HepG2 (cell line): Measurements from ENCODE around the gene QSOX1. TPM values are rescaled to one million over a fixed set of nuclear protein-coding genes. Genes with fewer than 3 reads are reported as not detected.

Experiments
- HCFC1 ChIP-seq: fragments of 150-350 bp; IDR thresholded peaks from 2 replicates; pipeline ENCODE4 v1.6.1; 2014; ENCODE audit warnings: low read depth, low read length
- KDM6A ChIP-seq: IDR thresholded peaks from 2 replicates; pipeline ENCODE4 v1.6.1; 2016; ENCODE audit warnings: low read depth
- KLF6 ChIP-seq: IDR thresholded peaks from 2 replicates; pipeline ENCODE4 v1.8.0; 2016; ENCODE audit warnings: missing biosample characterization, missing genetic modification reagents
- MAX ChIP-seq: IDR thresholded peaks from 2 replicates; pipeline ENCODE4 v1.6.1; 2012; ENCODE audit warnings: inconsistent platforms
- NFKBIZ ChIP-seq: IDR thresholded peaks from 2 replicates; pipeline ENCODE4 v1.6.1; 2018; ENCODE audit warnings: missing genetic modification reagents, missing compliant biosample characterization
- PAX8 ChIP-seq: sonication (generic); formaldehyde crosslinking; IDR thresholded peaks from 2 replicates; pipeline ENCODE4 v1.8.0; 2022; ENCODE audit warnings: mild to moderate bottlenecking, missing genetic modification reagents, borderline replicate concordance
- RCOR2 ChIP-seq: IDR thresholded peaks from 2 replicates; pipeline ENCODE4 v1.6.1; 2016; ENCODE audit warnings: missing biosample characterization, missing genetic modification reagents
- RFXAP ChIP-seq: sonication (generic); formaldehyde crosslinking; IDR thresholded peaks from 2 replicates; pipeline ENCODE4 v1.4.0; 2020; ENCODE audit warnings: missing genetic modification reagents, borderline replicate concordance
- SALL1 ChIP-seq: sonication (generic); formaldehyde crosslinking; IDR thresholded peaks from 2 replicates; pipeline ENCODE4 v1.8.0; 2022; ENCODE audit warnings: mild to moderate bottlenecking, missing genetic modification reagents
- SKIL ChIP-seq: sonication (generic); formaldehyde crosslinking; IDR thresholded peaks from 2 replicates; pipeline ENCODE4 v1.8.0; 2022; ENCODE audit warnings: missing genetic modification reagents, mild to moderate bottlenecking, moderate library complexity, borderline replicate concordance
- SP2 ChIP-seq: sonication (generic); formaldehyde crosslinking; IDR thresholded peaks from 2 replicates; pipeline ENCODE4 v1.5.1; 2020; ENCODE audit warnings: mild to moderate bottlenecking, missing genetic modification reagents
- SRSF4 ChIP-seq: fragments of 200-400 bp; formaldehyde crosslinking; IDR thresholded peaks from one replicate; pipeline ENCODE4 v1.6.1; 2018; ENCODE audit warnings: mild to moderate bottlenecking, low read depth, low read length, moderate library complexity; ENCODE audit not compliant: poor library complexity, severe bottlenecking
- SRSF9 ChIP-seq: fragments of 200-400 bp; formaldehyde crosslinking; IDR thresholded peaks from 2 replicates; pipeline ENCODE4 v1.6.1; 2018; ENCODE audit warnings: borderline replicate concordance, mild to moderate bottlenecking, low read depth, low read length; ENCODE audit not compliant: insufficient read depth, poor library complexity, severe bottlenecking
- SSRP1 ChIP-seq: IDR thresholded peaks from 2 replicates; pipeline ENCODE4 v1.6.1; 2016; ENCODE audit warnings: control low read depth
- THAP11 ChIP-seq: IDR thresholded peaks from 2 replicates; pipeline ENCODE4 v1.6.1; 2016; ENCODE audit warnings: missing biosample characterization, missing genetic modification reagents
- YEATS4 ChIP-seq: sonication (generic); formaldehyde crosslinking; IDR thresholded peaks from 2 replicates; pipeline ENCODE4 v1.4.0; 2020; ENCODE audit warnings: missing genetic modification reagents, borderline replicate concordance
- ZNF343 ChIP-seq: sonication (generic); formaldehyde crosslinking; IDR thresholded peaks from 2 replicates; pipeline ENCODE4 v1.4.0; 2020; ENCODE audit warnings: mild to moderate bottlenecking, missing genetic modification reagents
- ZNF362 ChIP-seq: sonication (generic); formaldehyde crosslinking; IDR thresholded peaks from 2 replicates; pipeline ENCODE4 v1.4.0; 2020; ENCODE audit warnings: missing genetic modification reagents, mild to moderate bottlenecking, borderline replicate concordance
- ZNF75D ChIP-seq: sonication (generic); formaldehyde crosslinking; IDR thresholded peaks from 2 replicates; pipeline ENCODE4 v1.8.1; 2023; ENCODE audit warnings: missing genetic modification reagents, mild to moderate bottlenecking, borderline replicate concordance
- ZXDC ChIP-seq: sonication (generic); formaldehyde crosslinking; IDR thresholded peaks from 2 replicates; pipeline ENCODE4 v1.5.0; 2020; ENCODE audit warnings: mild to moderate bottlenecking, missing genetic modification reagents
- polyA plus RNA-seq, 8 experiments: library from polyadenylated mRNA; depleted of rRNA in 3 of 8; stranded (reverse) in 7 of 8; unstranded in 1 of 8; fragments of >200 nt; fragmentation: Illumina TruSeq in 4 of 8; extraction: Trizol in 4 of 8; gene quantifications; 2 replicates each; pipeline versions ENCODE4 v1.2.1 to v1.2.3, GENCODE V29; 2011 to 2016; ENCODE audit warnings: low read depth in 4 of 8, missing spikeins in 1 of 8, mixed read lengths in 1 of 8; ENCODE audit not compliant: insufficient read depth in 1 of 8
- total RNA-seq, 5 experiments: library from RNA; depleted of rRNA; stranded (reverse); fragments of >200 nt; fragmentation: Illumina TruSeq; extraction: Trizol; gene quantifications; 2 replicates each; pipeline ENCODE4 v1.2.3, GENCODE V29; 2016; ENCODE audit warnings: low read depth in 1 of 5
- TF ChIP-seq, protein P1 (sequence below): sonication (generic); formaldehyde crosslinking; IDR thresholded peaks from 2 replicates; pipeline ENCODE4 v1.5.0; 2020; ENCODE audit warnings: missing genetic modification reagents
- TF ChIP-seq, protein P2 (sequence below): sonication (generic); formaldehyde crosslinking; IDR thresholded peaks from 2 replicates; pipeline ENCODE4 v1.9.0; 2022; ENCODE audit warnings: low read depth, missing genetic modification reagents

The QSOX1 gene
- total and polyA plus RNA-seq, 2 of the 13 experiments (the other 11 are each of a cell fraction or from before 2014, with no cell fraction given), result 6.8 to 40.2 TPM

DNA sequence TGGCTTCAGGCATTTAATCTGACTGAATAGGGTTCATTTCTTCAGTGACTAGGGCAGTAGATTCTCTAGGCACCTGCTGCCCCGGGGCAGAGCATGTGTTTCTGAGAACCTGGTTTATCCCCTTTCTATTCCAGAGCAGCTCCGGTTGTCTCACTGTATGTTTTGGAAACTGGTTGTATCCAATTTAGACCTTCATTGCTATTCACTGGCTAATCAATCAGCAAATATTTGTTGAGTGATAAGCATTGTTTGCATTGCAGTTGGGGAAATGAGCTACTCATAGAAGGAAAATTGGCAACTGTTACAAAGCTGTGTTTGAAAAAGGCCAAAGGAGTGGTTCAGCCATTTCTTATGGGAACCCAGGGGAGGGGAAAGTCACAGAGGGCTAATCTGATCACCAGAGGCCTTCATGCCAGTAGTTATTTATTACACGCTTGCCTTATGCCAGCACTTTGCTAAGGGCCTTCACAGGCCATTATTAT is 2.9 kb downstream of the QSOX1 start (continued):
- TF ChIP-seq RFXAP (CRISPR knock-in tag) (no peak), SSRP1 (CRISPR knock-in tag) (no peak), PAX8 (no peak), SKIL (CRISPR knock-in tag) (peak; percentile 53; the same call in 1 of the 2 replicates), SALL1 (CRISPR knock-in tag) (peak; percentile 34; the same call in 1 of the 2 replicates), SP2 (CRISPR knock-in tag) (no peak), THAP11 (CRISPR knock-in tag) (peak; percentile 62), SRSF4 (no peak), KDM6A (CRISPR knock-in tag) (no peak), ZXDC (CRISPR knock-in tag) (no peak), YEATS4 (no peak), KLF6 (CRISPR knock-in tag) (no peak), ZNF362 (CRISPR knock-in tag) (peak; percentile 33; the same call in 1 of the 2 replicates), HCFC1 (no peak), MAX (peak; percentile 41; the same call in 1 of the 2 replicates), SRSF9 (no peak), RCOR2 (CRISPR knock-in tag) (peak; percentile 68; the same call in 1 of the 2 replicates), ZNF75D (CRISPR knock-in tag) (no peak), NFKBIZ (CRISPR knock-in tag) (no peak), ZNF343 (no peak)
- TF ChIP-seq, protein P1, sequence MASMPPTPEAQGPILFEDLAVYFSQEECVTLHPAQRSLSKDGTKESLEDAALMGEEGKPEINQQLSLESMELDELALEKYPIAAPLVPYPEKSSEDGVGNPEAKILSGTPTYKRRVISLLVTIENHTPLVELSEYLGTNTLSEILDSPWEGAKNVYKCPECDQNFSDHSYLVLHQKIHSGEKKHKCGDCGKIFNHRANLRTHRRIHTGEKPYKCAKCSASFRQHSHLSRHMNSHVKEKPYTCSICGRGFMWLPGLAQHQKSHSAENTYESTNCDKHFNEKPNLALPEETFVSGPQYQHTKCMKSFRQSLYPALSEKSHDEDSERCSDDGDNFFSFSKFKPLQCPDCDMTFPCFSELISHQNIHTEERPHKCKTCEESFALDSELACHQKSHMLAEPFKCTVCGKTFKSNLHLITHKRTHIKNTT (CRISPR knock-in tag), result no peak
- TF ChIP-seq, protein P2, sequence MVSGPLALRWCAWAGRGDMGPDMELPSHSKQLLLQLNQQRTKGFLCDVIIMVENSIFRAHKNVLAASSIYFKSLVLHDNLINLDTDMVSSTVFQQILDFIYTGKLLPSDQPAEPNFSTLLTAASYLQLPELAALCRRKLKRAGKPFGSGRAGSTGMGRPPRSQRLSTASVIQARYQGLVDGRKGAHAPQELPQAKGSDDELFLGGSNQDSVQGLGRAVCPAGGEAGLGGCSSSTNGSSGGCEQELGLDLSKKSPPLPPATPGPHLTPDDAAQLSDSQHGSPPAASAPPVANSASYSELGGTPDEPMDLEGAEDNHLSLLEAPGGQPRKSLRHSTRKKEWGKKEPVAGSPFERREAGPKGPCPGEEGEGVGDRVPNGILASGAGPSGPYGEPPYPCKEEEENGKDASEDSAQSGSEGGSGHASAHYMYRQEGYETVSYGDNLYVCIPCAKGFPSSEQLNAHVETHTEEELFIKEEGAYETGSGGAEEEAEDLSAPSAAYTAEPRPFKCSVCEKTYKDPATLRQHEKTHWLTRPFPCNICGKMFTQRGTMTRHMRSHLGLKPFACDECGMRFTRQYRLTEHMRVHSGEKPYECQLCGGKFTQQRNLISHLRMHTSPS (CRISPR knock-in tag), result no peak
